ENCODE data around the gene STRA6. TPM values are rescaled to one million over a fixed set of nuclear protein-coding genes. Genes with fewer than 3 reads are reported as not detected.
"Not testable (repeated sequence)": the region's sequence is repeated elsewhere in the genome, so short reads cannot be mapped to it uniquely, and the experiment has no call there.

The STRA6 gene
- total RNA-seq, 4 donors from 2014 or later, result 0.13 to 0.83 (median 0.47) TPM

DNA sequence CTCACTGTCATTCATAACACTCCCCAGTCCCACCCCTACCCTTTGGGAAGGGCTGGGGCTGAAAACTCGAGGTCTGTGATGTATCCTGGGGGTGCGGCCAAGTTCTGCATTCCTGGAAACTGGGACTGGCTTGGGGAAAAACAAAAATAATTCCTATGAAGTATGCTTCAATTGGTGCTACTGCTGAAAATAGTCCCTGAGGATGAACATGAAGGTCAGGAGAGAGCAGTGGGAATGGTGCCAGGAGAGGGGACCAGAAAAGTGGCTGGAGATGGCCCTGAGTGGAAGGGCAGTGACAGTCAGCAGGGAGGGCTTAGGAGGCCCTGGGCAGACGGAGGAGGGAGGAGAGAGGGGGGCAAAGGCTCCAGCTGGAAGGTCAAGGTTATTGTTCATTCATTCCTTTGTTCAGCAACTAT, 33.9 kb downstream of the STRA6 start:
- no peak overlapping the region for H3K4me3 ChIP-seq
- peak; percentile 90 for DNase-seq (ENCODE audit: extremely low spot score)
- TF ChIP-seq POLR2A (IDR thresholded peaks at IDR 0.05; ENCODE audit: low read depth), result no peak
- TF ChIP-seq, protein P1, sequence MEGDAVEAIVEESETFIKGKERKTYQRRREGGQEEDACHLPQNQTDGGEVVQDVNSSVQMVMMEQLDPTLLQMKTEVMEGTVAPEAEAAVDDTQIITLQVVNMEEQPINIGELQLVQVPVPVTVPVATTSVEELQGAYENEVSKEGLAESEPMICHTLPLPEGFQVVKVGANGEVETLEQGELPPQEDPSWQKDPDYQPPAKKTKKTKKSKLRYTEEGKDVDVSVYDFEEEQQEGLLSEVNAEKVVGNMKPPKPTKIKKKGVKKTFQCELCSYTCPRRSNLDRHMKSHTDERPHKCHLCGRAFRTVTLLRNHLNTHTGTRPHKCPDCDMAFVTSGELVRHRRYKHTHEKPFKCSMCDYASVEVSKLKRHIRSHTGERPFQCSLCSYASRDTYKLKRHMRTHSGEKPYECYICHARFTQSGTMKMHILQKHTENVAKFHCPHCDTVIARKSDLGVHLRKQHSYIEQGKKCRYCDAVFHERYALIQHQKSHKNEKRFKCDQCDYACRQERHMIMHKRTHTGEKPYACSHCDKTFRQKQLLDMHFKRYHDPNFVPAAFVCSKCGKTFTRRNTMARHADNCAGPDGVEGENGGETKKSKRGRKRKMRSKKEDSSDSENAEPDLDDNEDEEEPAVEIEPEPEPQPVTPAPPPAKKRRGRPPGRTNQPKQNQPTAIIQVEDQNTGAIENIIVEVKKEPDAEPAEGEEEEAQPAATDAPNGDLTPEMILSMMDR (IDR thresholded peaks at IDR 0.05), result no peak
- TF ChIP-seq EP300 (IDR thresholded peaks at IDR 0.05), result no peak
- no peak for TF ChIP-seq POLR2AphosphoS5 (IDR thresholded peaks at IDR 0.05)
- no peaks in the 10 kb centered on the region for H3K9me3 ChIP-seq
- peak overlapping the region in 2 of 4 donors; percentile 20 to 23 for H3K27ac ChIP-seq (replicated peaks in 1 of 4)
- 42% methylated on average over 3 of the region's 3 CpGs for WGBS
- H3K4me1 ChIP-seq, result peaks cover 36 to 52% (median 47%) of the 10 kb centered on the region in 4 donors
- intact Hi-C loops (cut with DNase I), result no loop called here
- no peaks in the 10 kb centered on the region for H3K36me3 ChIP-seq
- H3K27me3 ChIP-seq, result no peaks in the 10 kb centered on the region

DNA sequence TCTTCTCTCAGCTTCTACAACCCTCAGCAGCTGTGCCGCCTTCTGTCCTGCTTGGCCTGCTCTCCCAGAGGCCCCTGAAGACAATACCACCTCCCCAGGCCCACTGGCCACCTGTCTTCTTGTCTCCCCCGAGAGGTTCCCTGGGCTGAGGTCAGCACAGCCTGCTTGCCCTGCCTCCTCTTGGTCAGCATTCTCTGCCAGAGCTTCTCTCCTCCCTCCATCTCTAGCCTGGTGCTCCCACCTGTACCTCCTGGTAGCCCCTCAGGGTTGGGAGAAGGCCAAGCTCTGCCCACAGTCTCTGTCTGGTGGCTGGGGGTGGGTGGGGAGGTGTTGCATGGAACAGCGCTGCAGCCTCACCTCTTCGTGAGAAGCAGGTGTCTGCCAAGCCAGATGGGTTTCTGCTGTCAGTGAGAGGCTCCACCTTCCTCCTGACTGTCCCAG, 34.7 kb downstream of the STRA6 start:
- Histone ChIP-seq H3K4me3 (no peak overlapping the region), H3K36me3 (no peaks in the 10 kb centered on the region), H3K9me3 (no peaks in the 10 kb centered on the region), H3K27ac (replicated peaks in 1 of 4) (no peak overlapping the region), H3K4me1 (peaks cover 27 to 44% (median 39%) of the 10 kb centered on the region in 4 donors), H3K27me3 (no peaks in the 10 kb centered on the region)
- TF ChIP-seq POLR2A (IDR thresholded peaks at IDR 0.05; ENCODE audit: low read depth) (no peak), EP300 (IDR thresholded peaks at IDR 0.05) (no peak), POLR2AphosphoS5 (IDR thresholded peaks at IDR 0.05) (no peak)
- TF ChIP-seq, protein P1 (IDR thresholded peaks at IDR 0.05), result no peak
- no peak for DNase-seq (ENCODE audit: extremely low spot score)
- WGBS, result 81% methylated on average over 4 of the region's 4 CpGs
- intact Hi-C loops (cut with DNase I), result no loop called here

DNA sequence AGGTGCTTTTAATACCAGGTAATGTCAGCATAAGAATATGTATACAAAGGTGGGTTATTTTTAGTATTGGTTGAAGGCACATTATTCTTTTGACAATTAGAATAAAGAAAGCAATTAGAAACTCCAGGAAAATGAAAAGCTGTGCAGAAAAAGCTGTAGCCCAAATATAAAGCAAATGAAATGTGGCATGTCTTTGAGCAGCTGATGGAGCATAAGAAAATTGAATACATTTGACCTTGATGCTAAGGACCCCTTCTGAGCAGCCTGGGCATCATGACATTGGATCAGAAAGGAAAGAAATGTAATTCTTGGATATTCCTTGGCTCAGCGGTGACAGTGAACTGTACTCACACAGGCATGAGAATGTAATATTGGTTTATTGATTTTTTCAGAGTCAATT, 37.1 kb downstream of the STRA6 start:
- peaks cover 16 to 25% (median 21%) of the 10 kb centered on the region in 4 donors for H3K4me1 ChIP-seq
- DNase-seq (ENCODE audit: extremely low spot score), result no peak
- intact Hi-C loops (cut with DNase I), result no loop called here

DNA sequence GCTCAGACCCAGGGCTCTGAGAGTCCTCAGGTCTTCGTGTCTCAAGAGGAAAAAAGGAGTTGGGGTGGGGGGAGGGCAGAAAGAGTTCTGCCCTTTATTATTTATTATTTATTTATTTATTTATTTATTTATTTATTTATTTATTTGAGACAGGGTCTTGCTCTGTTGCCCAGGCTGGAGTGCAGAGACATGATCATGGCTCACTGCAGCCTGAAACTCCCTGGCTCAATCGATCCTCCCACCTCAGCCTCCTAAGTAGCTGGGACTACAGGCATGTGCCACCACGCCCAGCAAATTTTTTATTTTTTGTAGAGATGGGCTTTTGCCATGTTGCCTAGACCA, 40.4 kb downstream of the STRA6 start:
- intact Hi-C loops (cut with DNase I); H3K36me3 ChIP-seq; H3K27ac ChIP-seq (replicated peaks in 1 of 4); DNase-seq (ENCODE audit: extremely low spot score); H3K4me3 ChIP-seq; H3K9me3 ChIP-seq; H3K27me3 ChIP-seq: not testable (repeated sequence)
- H3K4me1 ChIP-seq, result peaks cover 10 to 27% (median 19%) of the 10 kb centered on the region in 4 donors
- 91% methylated on average over 3 of the region's 3 CpGs for WGBS

More for the DNA sequence above, 37.1 kb downstream of the STRA6 start:
- H3K4me3 ChIP-seq, result no peak overlapping the region
- TF ChIP-seq POLR2AphosphoS5 (IDR thresholded peaks at IDR 0.05) (no peak), EP300 (IDR thresholded peaks at IDR 0.05) (no peak)
- TF ChIP-seq, protein P1 (IDR thresholded peaks at IDR 0.05), result no peak
- H3K9me3 ChIP-seq, result no peaks in the 10 kb centered on the region
- H3K27me3 ChIP-seq, result no peaks in the 10 kb centered on the region
- H3K36me3 ChIP-seq, result no peaks in the 10 kb centered on the region
- no peak overlapping the region for H3K27ac ChIP-seq (replicated peaks in 1 of 4)
- 97% methylated on average over 1 of the region's 1 CpG for WGBS

DNA sequence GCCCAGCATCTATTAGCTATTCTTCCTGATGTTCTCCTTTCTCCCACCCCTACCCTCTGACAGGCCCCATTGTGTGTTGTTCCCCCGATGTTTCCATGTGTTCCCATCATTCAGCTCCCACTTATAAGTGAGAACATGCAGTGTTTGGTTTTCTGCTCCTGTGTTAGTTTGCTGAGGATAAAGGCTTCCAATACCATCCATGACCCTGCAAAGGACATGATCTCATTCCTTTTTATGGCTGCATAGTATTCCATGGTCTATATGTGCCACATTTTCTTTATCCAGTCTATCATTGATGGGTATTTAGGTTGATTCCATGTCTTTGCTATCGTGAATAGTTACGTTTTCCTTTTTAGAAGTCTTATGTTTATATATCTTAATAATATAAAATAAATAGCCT, 42.2 kb downstream of the STRA6 start:
- DNase-seq (ENCODE audit: extremely low spot score); H3K4me3 ChIP-seq; H3K9me3 ChIP-seq; H3K36me3 ChIP-seq; intact Hi-C loops (cut with DNase I); H3K27ac ChIP-seq (replicated peaks in 1 of 4); H3K27me3 ChIP-seq: not testable (repeated sequence)
- WGBS, result 97% methylated on average over 3 of the region's 3 CpGs
- peaks cover 24 to 40% (median 33%) of the 10 kb centered on the region in 4 donors for H3K4me1 ChIP-seq

DNA sequence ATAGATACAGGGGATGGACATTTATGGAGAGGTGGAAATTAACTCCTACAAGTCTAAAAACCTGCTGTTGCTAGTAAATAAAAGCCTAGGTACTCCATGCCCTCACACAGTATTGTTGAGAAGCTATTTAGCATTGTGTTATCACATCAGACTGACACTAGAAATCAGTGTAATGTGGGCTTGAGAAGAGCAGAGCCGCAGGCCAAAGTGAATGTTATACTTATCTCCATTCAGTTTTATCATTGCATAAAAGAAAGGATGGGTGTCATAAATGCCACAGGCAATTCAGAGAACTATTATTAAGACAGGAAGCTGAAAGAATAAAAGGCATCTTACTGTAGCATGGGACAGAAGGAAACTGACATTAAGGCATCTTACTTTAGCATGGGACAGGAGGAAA, 42.8 kb downstream of the STRA6 start:
- Histone ChIP-seq H3K27ac (replicated peaks in 1 of 4) (peak overlapping the region in 1 of 4 donors; percentile 20), H3K27me3 (no peaks in the 10 kb centered on the region), H3K4me3 (no peak overlapping the region), H3K4me1 (peaks cover 24 to 40% (median 33%) of the 10 kb centered on the region in 4 donors), H3K9me3 (no peaks in the 10 kb centered on the region), H3K36me3 (no peaks in the 10 kb centered on the region)
- no peak for DNase-seq (ENCODE audit: extremely low spot score)
- intact Hi-C loops (cut with DNase I), result no loop called here
- WGBS, result 88% methylated on average over 1 of the region's 1 CpG
- TF ChIP-seq, protein P1 (IDR thresholded peaks at IDR 0.05), result no peak
- no peak for TF ChIP-seq EP300 (IDR thresholded peaks at IDR 0.05)
- no peak for TF ChIP-seq POLR2A (IDR thresholded peaks at IDR 0.05; ENCODE audit: low read depth)
- TF ChIP-seq POLR2AphosphoS5 (IDR thresholded peaks at IDR 0.05), result no peak

All from esophagus muscularis mucosa (tissue), 4 donors.